ENCODE measurements around the gene ZFP62.

Gene ZFP62

GRCh38 chr5:180860887-180861822 lies at the start of gene ZFP62:
Gene ZFP62 (minus strand): TSS chr5:180861276. CDS start chr5:180861219, 57 bp downstream.
- H3K9ac ChIP-seq (ENCODE audit: low read length) = peak within 1 kb of the TSS; percentile 98
- H3F3A ChIP-seq (ENCODE audit: insufficient read depth) = peaks cover 27% of the 10 kb centered on the region
- H4K20me1 ChIP-seq (ENCODE audit: low read depth, low read length) = no peaks in the 10 kb centered on the region
- no peaks in the 10 kb centered on the region for H3K9me2 ChIP-seq (replicated peaks; ENCODE audit: insufficient read depth, low read length)
- TF ChIP-seq EZH2phosphoT487 (conservative IDR thresholded peaks at IDR 0.05; ENCODE audit: low read length) (no peak), CTCF (IDR thresholded peaks at IDR 0.05; ENCODE audit: insufficient read depth, low read length, poor library complexity, severe bottlenecking) (no peak)
- H3K36me3 ChIP-seq (ENCODE audit: low read length) = peaks cover 7% of the 10 kb centered on the region
- peak within 1 kb of the TSS; percentile 88 for H3K4me2 ChIP-seq (ENCODE audit: low read depth, low read length, poor library complexity, severe bottlenecking)
- H3K27me3 ChIP-seq (ENCODE audit: low read length) = no peaks in the 10 kb centered on the region
- peak within 1 kb of the TSS; percentile 89 for H3K27ac ChIP-seq (ENCODE audit: low read depth, low read length)
- peak within 1 kb of the TSS; percentile 98 for H2AFZ ChIP-seq (ENCODE audit: low read depth, low read length, severe bottlenecking)
- peak within 1 kb of the TSS; percentile 73 for H3K4me3 ChIP-seq (ENCODE audit: insufficient read depth, low read length, poor library complexity, severe bottlenecking)
- H3K79me2 ChIP-seq (ENCODE audit: insufficient read depth, low read length) = peaks cover 18% of the 10 kb centered on the region
- H3K9me3 ChIP-seq (ENCODE audit: insufficient read depth, low read length) = no peaks in the 10 kb centered on the region

GRCh38 chr5:180910735-180911134 lies 49.7 kb upstream of the ZFP62 start:
- Histone ChIP-seq H3K27me3 (ENCODE audit: low read length) (no peaks in the 10 kb centered on the region), H3K9ac (ENCODE audit: low read length) (no peak overlapping the region), H4K20me1 (ENCODE audit: low read depth, low read length) (no peaks in the 10 kb centered on the region), H3K79me2 (ENCODE audit: insufficient read depth, low read length) (no peaks in the 10 kb centered on the region), H3K4me2 (ENCODE audit: low read depth, low read length, poor library complexity, severe bottlenecking) (no peak overlapping the region), H3K4me3 (ENCODE audit: insufficient read depth, low read length, poor library complexity, severe bottlenecking) (no peak overlapping the region), H3F3A (ENCODE audit: insufficient read depth) (no peaks in the 10 kb centered on the region), H3K27ac (ENCODE audit: low read depth, low read length) (no peak overlapping the region), H3K9me3 (ENCODE audit: insufficient read depth, low read length) (no peaks in the 10 kb centered on the region), H2AFZ (ENCODE audit: low read depth, low read length, severe bottlenecking) (no peak overlapping the region), H3K36me3 (ENCODE audit: low read length) (no peaks in the 10 kb centered on the region), H3K9me2 (replicated peaks; ENCODE audit: insufficient read depth, low read length) (no peaks in the 10 kb centered on the region)
- TF ChIP-seq EZH2phosphoT487 (conservative IDR thresholded peaks at IDR 0.05; ENCODE audit: low read length) (no peak), CTCF (IDR thresholded peaks at IDR 0.05; ENCODE audit: insufficient read depth, low read length, poor library complexity, severe bottlenecking) (no peak)

GRCh38 chr5:180910182-180910581 lies 49.1 kb upstream of the ZFP62 start:
- Histone ChIP-seq H3K4me3 (ENCODE audit: insufficient read depth, low read length, poor library complexity, severe bottlenecking) (no peak overlapping the region), H3K36me3 (ENCODE audit: low read length) (no peaks in the 10 kb centered on the region), H3K9me3 (ENCODE audit: insufficient read depth, low read length) (no peaks in the 10 kb centered on the region), H3K9ac (ENCODE audit: low read length) (no peak overlapping the region), H2AFZ (ENCODE audit: low read depth, low read length, severe bottlenecking) (no peak overlapping the region), H3K79me2 (ENCODE audit: insufficient read depth, low read length) (no peaks in the 10 kb centered on the region), H3K27me3 (ENCODE audit: low read length) (no peaks in the 10 kb centered on the region), H3K27ac (ENCODE audit: low read depth, low read length) (no peak overlapping the region), H3K4me2 (ENCODE audit: low read depth, low read length, poor library complexity, severe bottlenecking) (no peak overlapping the region), H4K20me1 (ENCODE audit: low read depth, low read length) (no peaks in the 10 kb centered on the region), H3F3A (ENCODE audit: insufficient read depth) (no peaks in the 10 kb centered on the region), H3K9me2 (replicated peaks; ENCODE audit: insufficient read depth, low read length) (no peaks in the 10 kb centered on the region)
- TF ChIP-seq CTCF (IDR thresholded peaks at IDR 0.05; ENCODE audit: insufficient read depth, low read length, poor library complexity, severe bottlenecking) = no peak
- no peak for TF ChIP-seq EZH2phosphoT487 (conservative IDR thresholded peaks at IDR 0.05; ENCODE audit: low read length)
